GM23248 (cell line): ENCODE results near the gene EFNB3. TPM values are rescaled to one million over a fixed set of nuclear protein-coding genes. Genes with fewer than 3 reads are reported as not detected.

Experiments used
- DNase-seq: peaks from one replicate; pipeline ENCODE4 v3.0.0-alpha.2; 2015
- H2AFZ ChIP-seq: fragments of 200-600 bp; sonication (generic); 2 replicates; pipeline ENCODE4 v1.6.1; 2016; ENCODE audit warnings: antibody characterized with exemption
- H3F3A ChIP-seq: fragments of 200-600 bp; sonication (generic); 2 replicates; pipeline ENCODE4 v1.6.1; 2016; ENCODE audit warnings: mild to moderate bottlenecking, antibody characterized with exemption, mixed run types; ENCODE audit not compliant: insufficient read depth
- H3K27ac ChIP-seq: fragments of 200-600 bp; sonication (generic); 2 replicates; pipeline ENCODE4 v1.5.1; 2016; ENCODE audit warnings: mild to moderate bottlenecking
- H3K27me3 ChIP-seq: fragments of 200-600 bp; sonication (generic); replicated peaks from 2 replicates; pipeline ENCODE4 v1.6.1; 2016; ENCODE audit warnings: mild to moderate bottlenecking; ENCODE audit not compliant: insufficient read depth
- H3K36me3 ChIP-seq: fragments of 200-600 bp; sonication (generic); 2 replicates; pipeline ENCODE4 v1.6.1; 2016; ENCODE audit warnings: low read depth, mild to moderate bottlenecking
- H3K4me1 ChIP-seq: fragments of 200-600 bp; sonication (generic); 2 replicates; pipeline ENCODE4 v1.6.1; 2016; ENCODE audit warnings: mild to moderate bottlenecking; ENCODE audit not compliant: insufficient read depth
- H3K4me2 ChIP-seq: fragments of 200-600 bp; sonication (generic); one replicate; pipeline ENCODE4 v1.6.1; 2016; ENCODE audit warnings: mild to moderate bottlenecking; ENCODE audit not compliant: unreplicated experiment
- H3K4me3 ChIP-seq: fragments of 200-600 bp; sonication (generic); 2 replicates; pipeline ENCODE4 v1.5.1; 2016; ENCODE audit warnings: mild to moderate bottlenecking
- H3K79me2 ChIP-seq: fragments of 200-600 bp; sonication (generic); 2 replicates; pipeline ENCODE4 v1.6.1; 2016; ENCODE audit warnings: mild to moderate bottlenecking; ENCODE audit not compliant: insufficient read depth
- H3K9ac ChIP-seq: fragments of 200-600 bp; sonication (generic); 2 replicates; pipeline ENCODE4 v1.6.1; 2016; ENCODE audit warnings: mild to moderate bottlenecking
- H3K9me2 ChIP-seq: fragments of 200-600 bp; sonication (generic); 2 replicates; pipeline ENCODE4 v1.6.1; 2016; ENCODE audit warnings: mixed run types, mild to moderate bottlenecking, moderate library complexity; ENCODE audit not compliant: insufficient read depth
- H3K9me3 ChIP-seq: fragments of 200-600 bp; sonication (generic); one replicate; pipeline ENCODE4 v1.6.1; 2017; ENCODE audit warnings: low read depth
- H4K20me1 ChIP-seq: fragments of 200-600 bp; sonication (generic); 2 replicates; pipeline ENCODE4 v1.6.0; 2016; ENCODE audit not compliant: insufficient read depth
- EZH2 ChIP-seq: fragments of 200-600 bp; sonication (generic); IDR thresholded peaks from 2 replicates; pipeline ENCODE4 v1.6.1; 2018; ENCODE audit warnings: antibody characterized with exemption, mild to moderate bottlenecking; ENCODE audit not compliant: insufficient read depth, poor library complexity, severe bottlenecking
- EZH2phosphoT487 ChIP-seq: fragments of 200-600 bp; sonication (generic); IDR thresholded peaks from 2 replicates; pipeline ENCODE4 v1.6.1; 2018; ENCODE audit warnings: antibody characterized with exemption, moderate library complexity, mild to moderate bottlenecking, low read depth; ENCODE audit not compliant: insufficient read depth
- WGBS, 2 experiments: methylation state at CpG; one replicate each; pipeline ENCODE4 v1.1.6; 2015 to 2017; ENCODE audit warnings: low lambda C conversion rate in 2 of 2, low coverage in 1 of 2; ENCODE audit errors: missing lambda C conversion rate in 2 of 2; 5-methylcytosine and 5-hydroxymethylcytosine counted together
- in situ Hi-C: fragments of 300-500 bp; cut with MboI; formaldehyde crosslinking; loops from 2 replicates; pipeline ENCODE4 v1.15.0; 2020
- polyA plus RNA-seq: library from polyadenylated mRNA; unstranded; fragments of >200 nt; fragmentation: Nextera tagmentation; extraction: Ambion mirVana; gene quantifications from 2 replicates; pipeline ENCODE4 v1.2.1, GENCODE V29; 2016
- total RNA-seq: library from RNA; depleted of rRNA; stranded (reverse); fragments of >200 nt; shearing (Covaris generic); gene quantifications from 2 replicates; pipeline ENCODE4 v1.2.3, GENCODE V29; 2014; rRNA removed

Gene EFNB3, protein sequence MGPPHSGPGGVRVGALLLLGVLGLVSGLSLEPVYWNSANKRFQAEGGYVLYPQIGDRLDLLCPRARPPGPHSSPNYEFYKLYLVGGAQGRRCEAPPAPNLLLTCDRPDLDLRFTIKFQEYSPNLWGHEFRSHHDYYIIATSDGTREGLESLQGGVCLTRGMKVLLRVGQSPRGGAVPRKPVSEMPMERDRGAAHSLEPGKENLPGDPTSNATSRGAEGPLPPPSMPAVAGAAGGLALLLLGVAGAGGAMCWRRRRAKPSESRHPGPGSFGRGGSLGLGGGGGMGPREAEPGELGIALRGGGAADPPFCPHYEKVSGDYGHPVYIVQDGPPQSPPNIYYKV
- 1.8 and 3.0 TPM in 2 replicates for total RNA-seq
- polyA plus RNA-seq: 0.96 and 0.99 TPM in 2 replicates

- peaks cover 12% of the 10 kb centered on the region for H3K4me1 ChIP-seq
- peak; percentile 31 for TF ChIP-seq EZH2
- TF ChIP-seq EZH2phosphoT487: no peak
- H3K36me3 ChIP-seq: no peaks in the 10 kb centered on the region
- H3K9ac ChIP-seq: peak within 1 kb of the TSS; percentile 51
- 2% methylated on average over 21 to 45 of the region's 45 CpGs for WGBS, 2 experiments
- no peaks in the 10 kb centered on the region for H3K9me2 ChIP-seq
- in situ Hi-C loops: no loop called here
- H3K27ac ChIP-seq: no peak within 1 kb of the TSS
- H3K4me2 ChIP-seq: peak within 1 kb of the TSS; percentile 98
- peak within 1 kb of the TSS; percentile 77 for H3K4me3 ChIP-seq
- H4K20me1 ChIP-seq: no peaks in the 10 kb centered on the region
- no peaks in the 10 kb centered on the region for H3K79me2 ChIP-seq
- H3K27me3 ChIP-seq: peaks cover 8% of the 10 kb centered on the region; the same call in 1 of the 2 replicates
- H3K9me3 ChIP-seq: no peaks in the 10 kb centered on the region
- peak within 1 kb of the TSS; percentile 88 for H2AFZ ChIP-seq
- no peaks in the 10 kb centered on the region for H3F3A ChIP-seq
- peak; percentile 54 for DNase-seq
These were observed at the start of gene EFNB3 for GRCh38 chr17:7704601-7705268. Gene EFNB3 (plus strand): TSS chr17:7705202. CDS start chr17:7705599, 397 bp downstream.

DNA sequence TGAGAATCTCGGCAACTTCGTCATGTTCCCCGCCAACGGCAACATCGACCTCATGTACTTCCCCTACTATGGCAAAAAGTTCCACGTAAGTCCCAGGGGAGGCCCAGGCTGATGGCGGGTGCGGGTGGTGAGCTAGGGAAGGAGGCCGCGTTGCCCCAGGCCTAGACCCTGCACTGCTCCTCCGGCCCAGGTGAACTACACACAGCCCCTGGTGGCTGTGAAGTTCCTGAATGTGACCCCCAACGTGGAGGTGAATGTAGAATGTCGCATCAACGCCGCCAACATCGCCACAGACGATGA is 49.5 kb upstream of the EFNB3 start:
- no peak overlapping the region for H3K4me2 ChIP-seq
- no peaks in the 10 kb centered on the region; the same call in 1 of the 2 replicates for H3K4me1 ChIP-seq
- peaks cover 35% of the 10 kb centered on the region for H3K27me3 ChIP-seq
- H3K9me3 ChIP-seq: no peaks in the 10 kb centered on the region
- no peaks in the 10 kb centered on the region for H3K79me2 ChIP-seq
- H4K20me1 ChIP-seq: no peaks in the 10 kb centered on the region
- no peaks in the 10 kb centered on the region for H3F3A ChIP-seq
- H3K9me2 ChIP-seq: no peaks in the 10 kb centered on the region
- no peak overlapping the region for H3K27ac ChIP-seq
- DNase-seq: no peak
- WGBS, 2 experiments: 89% methylated on average over 17 of the region's 17 CpGs
- TF ChIP-seq EZH2phosphoT487 (no peak), EZH2 (no peak)
- H2AFZ ChIP-seq: no peak overlapping the region
- no peak overlapping the region for H3K4me3 ChIP-seq
- in situ Hi-C loops: no loop called here
- H3K36me3 ChIP-seq: no peaks in the 10 kb centered on the region
- H3K9ac ChIP-seq: no peak overlapping the region

DNA sequence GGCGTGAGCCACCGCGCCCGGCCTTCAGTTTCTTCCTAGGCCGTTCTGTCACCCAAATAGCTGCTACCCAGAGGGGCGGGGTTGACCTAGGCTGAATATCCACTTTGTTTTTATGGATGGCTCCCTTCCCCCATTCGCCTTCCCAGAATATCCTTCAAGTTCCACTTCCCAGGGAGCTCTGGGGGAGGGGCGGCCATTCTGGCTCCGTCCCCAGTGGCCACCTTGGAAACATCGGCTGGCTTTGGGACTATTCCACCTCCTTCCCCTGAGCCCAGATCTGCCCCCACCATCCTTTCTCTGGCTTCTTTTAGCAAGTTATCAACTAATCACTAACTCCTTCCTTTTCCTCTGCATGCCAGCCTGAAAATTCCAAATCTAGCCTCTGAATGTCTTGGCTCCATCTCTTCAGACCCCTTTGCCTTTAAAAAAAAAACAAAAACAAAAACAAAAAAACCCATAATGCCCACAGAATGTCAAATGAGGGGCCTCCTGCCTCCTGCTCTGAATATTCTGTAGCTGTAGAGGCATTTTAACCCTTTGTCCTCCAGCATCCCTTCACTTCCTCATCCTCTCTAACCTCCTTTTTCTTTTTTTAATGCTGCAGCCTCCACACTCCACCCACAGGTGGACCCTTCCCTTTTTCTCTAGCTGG is 47.9 kb upstream of the EFNB3 start:
- Histone ChIP-seq H3F3A (no peaks in the 10 kb centered on the region), H3K4me2 (no peak overlapping the region), H4K20me1 (no peaks in the 10 kb centered on the region), H3K4me1 (no peaks in the 10 kb centered on the region), H3K9me2 (no peaks in the 10 kb centered on the region), H3K36me3 (no peaks in the 10 kb centered on the region), H3K27ac (no peak overlapping the region), H3K9me3 (no peaks in the 10 kb centered on the region), H2AFZ (no peak overlapping the region), H3K27me3 (peaks cover 21% of the 10 kb centered on the region), H3K9ac (no peak overlapping the region), H3K4me3 (no peak overlapping the region), H3K79me2 (no peaks in the 10 kb centered on the region)
- 40 to 41% methylated on average over 10 of the region's 10 CpGs for WGBS, 2 experiments
- no peak for DNase-seq
- TF ChIP-seq EZH2phosphoT487: no peak
- TF ChIP-seq EZH2: no peak
- in situ Hi-C loops: no loop called here

GRCh38 chr17:7667656-7668406 is 37.2 kb upstream of the EFNB3 start:
- in situ Hi-C loops: no loop called here
- H3K4me3 ChIP-seq: no peak overlapping the region
- no peak overlapping the region for H3K4me2 ChIP-seq
- H3K9ac ChIP-seq: no peak overlapping the region
- H3K9me3 ChIP-seq: no peaks in the 10 kb centered on the region
- H4K20me1 ChIP-seq: no peaks in the 10 kb centered on the region
- H3K4me1 ChIP-seq: no peaks in the 10 kb centered on the region
- no peaks in the 10 kb centered on the region for H3F3A ChIP-seq
- no peak overlapping the region for H3K27ac ChIP-seq
- no peak overlapping the region for H2AFZ ChIP-seq
- no peaks in the 10 kb centered on the region; the same call in 1 of the 2 replicates for H3K36me3 ChIP-seq
- 71 to 79% methylated on average over 10 of the region's 10 CpGs for WGBS, 2 experiments
- H3K9me2 ChIP-seq: no peaks in the 10 kb centered on the region
- H3K79me2 ChIP-seq: no peaks in the 10 kb centered on the region
- TF ChIP-seq EZH2: no peak
- TF ChIP-seq EZH2phosphoT487: no peak
- H3K27me3 ChIP-seq: no peaks in the 10 kb centered on the region
- no peak for DNase-seq
